ENCODE data around the gene TDG.
"Not testable (repeated sequence)": the region's sequence is repeated elsewhere in the genome, so short reads cannot be mapped to it uniquely, and the experiment has no call there.

The TDG gene

GRCh38 chr12:103962493-103962892 is 3.2 kb upstream of the TDG start:
- no peak for DNase-seq

DNA sequence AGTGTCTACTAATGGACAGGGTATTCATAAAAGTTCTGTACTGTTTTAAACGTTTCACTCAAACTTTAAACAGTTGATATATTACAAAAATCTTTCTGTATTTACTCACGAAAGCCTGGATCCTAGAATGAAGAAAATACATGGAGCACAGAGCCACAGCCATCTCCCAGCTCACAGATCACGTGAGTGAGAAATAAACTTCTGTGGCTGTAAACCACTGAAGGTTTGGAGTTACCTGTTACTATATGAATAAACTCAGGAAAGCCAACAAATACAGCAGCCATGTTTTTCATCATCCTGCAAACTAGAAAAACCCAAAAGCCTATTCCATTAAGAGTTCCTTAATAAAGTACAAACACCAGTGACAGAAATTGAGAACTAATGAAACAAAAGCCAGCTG is 867 bp upstream of the TDG start:
- no peak for DNase-seq

GRCh38 chr12:103965255-103965589 is 450 bp upstream of the TDG start:
- no peak for DNase-seq

- DNase-seq, result no peak
Observed at GRCh38 chr12:103966736-103967135, 1.1 kb downstream of the TDG start.

DNA sequence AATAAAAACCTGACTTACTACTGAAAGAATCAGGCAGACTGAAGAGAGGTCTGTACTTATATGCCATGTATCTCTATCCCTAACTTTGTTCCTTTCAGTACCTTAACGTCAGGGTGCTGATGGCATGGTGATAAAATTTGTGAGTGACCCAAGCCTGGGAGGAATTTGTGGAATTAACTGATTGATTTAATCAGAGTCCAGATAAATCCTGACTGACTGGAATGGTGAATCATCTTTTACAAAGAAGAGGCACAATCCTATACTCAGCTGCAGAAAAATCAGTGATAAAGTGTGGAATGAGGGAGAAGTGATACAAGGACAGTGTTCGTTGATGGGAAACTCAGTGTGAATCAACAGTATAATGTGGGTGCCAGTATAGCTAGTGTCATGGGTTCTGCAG is 3.7 kb downstream of the TDG start:
- no peak for DNase-seq

GRCh38 chr12:103973909-103974308 is 8.2 kb downstream of the TDG start:
- DNase-seq, result no peak

- DNase-seq, result no peak
Observed at GRCh38 chr12:103975368-103975767, 9.7 kb downstream of the TDG start.

- DNase-seq, result no peak
Observed at GRCh38 chr12:103978384-103978982, 12.8 kb downstream of the TDG start.

GRCh38 chr12:103986829-103987228 is 21.2 kb downstream of the TDG start:
- no peak for DNase-seq

DNA sequence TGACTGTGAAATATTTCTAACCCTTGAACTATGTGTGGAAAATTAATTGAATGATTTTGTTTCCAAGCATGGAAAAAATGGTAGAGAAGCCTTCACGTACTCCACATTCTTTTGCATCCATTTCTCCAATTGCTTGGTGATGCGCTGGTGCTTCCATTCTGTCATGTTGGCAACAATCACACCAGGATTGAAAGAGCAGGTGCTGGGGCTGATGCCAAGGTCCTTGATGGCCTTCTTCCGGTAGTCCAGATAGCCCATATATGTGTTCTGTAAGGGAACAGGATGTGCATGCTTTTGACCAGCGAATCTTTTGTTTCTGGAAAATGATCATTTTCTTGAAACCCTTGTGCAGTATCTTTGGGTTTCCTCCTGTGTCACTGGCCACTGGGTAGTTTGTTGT is 28.6 kb downstream of the TDG start:
- no peak for DNase-seq

- DNase-seq, result no peak
Observed at GRCh38 chr12:103996595-103996994, 30.9 kb downstream of the TDG start.

- DNase-seq, result no peak
Observed at GRCh38 chr12:103997286-103997900, 31.7 kb downstream of the TDG start.

GRCh38 chr12:103998976-103999375 is 33.3 kb downstream of the TDG start:
- DNase-seq, result no peak

DNA sequence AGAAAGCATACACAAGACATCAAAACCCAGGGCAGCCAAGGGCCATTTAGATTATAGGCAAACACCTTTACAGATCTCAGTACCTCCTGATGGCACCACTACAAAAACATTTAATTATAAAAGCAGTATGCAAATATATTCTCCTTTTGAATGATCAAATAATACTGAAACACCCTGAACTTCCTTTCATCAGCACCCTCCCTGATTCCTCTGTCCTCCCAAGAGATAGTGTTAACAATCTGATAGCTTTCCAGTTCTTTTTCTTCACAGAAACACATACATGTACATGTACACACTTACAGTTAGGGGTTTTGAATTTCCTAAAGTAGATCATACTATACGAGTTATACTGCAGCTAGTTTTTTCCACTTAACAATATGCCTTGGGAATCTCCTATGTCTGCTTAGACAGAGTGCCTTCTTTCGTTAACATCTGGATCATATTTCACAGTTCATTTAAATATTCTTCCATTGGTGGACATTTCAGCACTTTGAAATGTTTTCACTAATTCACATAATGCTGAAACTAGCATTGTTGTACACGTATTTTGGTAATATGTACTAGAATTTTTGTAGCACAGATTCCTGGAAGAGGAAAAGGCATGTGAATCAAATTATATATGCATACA is 35.2 kb downstream of the TDG start:
- no peak for DNase-seq

DNA sequence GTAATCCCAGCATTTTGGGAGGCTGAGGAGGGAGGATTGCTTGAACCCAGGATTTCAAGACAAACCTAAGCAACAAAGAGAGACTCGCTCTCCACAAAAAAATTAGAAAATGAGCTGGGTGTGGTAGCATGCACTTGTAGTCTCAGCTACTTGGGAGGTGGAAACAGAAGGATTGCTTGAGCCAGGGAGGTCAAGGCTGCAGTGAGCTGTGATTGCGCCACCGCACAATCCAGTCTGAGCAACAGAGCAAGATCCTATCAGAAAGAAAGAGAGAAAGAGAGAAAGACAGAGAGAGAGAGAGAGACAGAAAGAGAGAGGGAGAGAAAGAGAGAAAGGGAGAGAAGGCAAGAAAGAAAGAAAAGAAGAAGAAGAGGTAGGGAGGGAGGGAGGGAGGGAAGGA is 37.0 kb downstream of the TDG start:
- no peak for DNase-seq

GRCh38 chr12:104003596-104003995 is 37.9 kb downstream of the TDG start:
- no peak for DNase-seq

GRCh38 chr12:104006929-104007328 is 41.3 kb downstream of the TDG start:
- no peak for DNase-seq

DNA sequence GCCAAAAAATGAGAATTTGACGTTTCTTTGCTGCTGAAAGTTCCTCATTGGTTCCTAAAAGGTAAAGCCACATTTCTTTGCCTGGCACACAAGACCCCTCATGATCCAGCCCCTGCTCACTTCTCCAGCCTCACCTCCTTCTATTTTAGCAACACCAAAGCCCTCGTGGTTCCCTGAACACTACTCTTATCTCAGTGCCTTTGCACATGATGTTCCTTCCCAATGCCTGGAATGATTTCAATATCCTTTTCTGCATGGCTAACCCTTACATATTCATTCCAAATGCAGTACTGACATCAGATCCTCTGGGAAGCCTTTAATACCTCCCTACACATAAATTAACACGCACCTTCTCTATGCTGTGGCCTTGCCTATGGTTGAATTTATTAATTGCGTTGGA is 44.4 kb downstream of the TDG start:
- DNase-seq, result no peak

- DNase-seq, result no peak
Observed at GRCh38 chr12:104010606-104011169, 45.0 kb downstream of the TDG start.

DNA sequence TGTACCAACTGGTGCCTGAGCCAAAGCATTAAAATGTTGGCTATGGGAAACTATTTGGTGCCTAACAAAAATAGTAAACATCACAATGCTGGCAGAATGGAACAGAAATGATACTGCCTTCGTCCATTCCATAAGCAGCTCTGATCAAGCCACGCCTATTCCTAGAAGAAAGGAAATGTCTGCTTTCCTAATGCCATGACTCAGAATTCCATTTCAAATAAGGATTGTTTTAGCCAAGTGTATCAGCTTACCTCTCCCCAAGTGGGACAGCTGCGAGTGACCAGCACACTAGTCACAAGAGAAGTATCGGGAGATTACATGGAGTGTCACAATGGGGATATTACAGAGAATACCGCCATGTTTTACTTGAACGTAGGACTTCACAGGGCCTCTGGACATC is 45.6 kb downstream of the TDG start:
- no peak for DNase-seq

- DNase-seq, result no peak
Observed at GRCh38 chr12:104012331-104012730, 46.7 kb downstream of the TDG start.

GRCh38 chr12:104021862-104022261 is 56.2 kb downstream of the TDG start:
- DNase-seq, result not testable (repeated sequence)

- DNase-seq, result no peak
Observed at GRCh38 chr12:104022786-104023185, 57.1 kb downstream of the TDG start.

DNA sequence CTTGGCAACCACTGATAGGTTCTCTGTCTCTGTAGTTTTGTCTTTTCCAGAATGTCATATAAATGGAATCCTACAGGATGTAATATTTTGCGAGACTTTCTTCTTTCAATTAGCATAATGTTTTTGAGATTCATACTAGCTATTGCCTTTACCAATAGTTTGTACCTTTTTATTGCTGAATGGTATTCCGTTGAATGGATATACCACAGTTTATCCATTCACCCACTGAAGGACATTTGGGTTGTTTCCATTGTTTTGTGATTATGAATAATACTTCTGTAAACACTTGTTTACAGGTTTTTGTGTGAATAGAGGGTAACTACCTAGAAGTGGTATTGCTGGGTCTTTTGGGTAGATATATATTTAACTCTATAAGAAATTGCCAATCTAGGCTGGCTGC is 58.0 kb downstream of the TDG start:
- DNase-seq, result no peak

DNA sequence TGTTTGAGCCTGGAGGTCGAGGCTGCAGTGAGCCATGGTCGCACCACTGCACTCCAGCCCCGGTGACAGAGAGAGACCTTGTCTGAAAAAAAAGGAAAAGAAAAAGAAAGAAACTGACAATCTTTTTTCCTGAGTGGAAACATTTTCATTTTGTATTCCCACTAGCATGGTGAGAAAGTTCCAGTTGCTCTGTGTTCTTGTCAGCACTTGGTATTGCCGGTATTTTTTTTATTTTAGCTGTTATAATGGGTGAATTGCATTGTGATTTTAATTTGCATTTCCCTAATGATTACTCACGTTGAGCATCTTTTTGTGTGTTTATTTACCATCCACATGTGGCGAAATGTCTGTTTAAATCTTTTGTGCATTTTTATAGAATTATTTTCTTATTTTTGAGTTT is 58.7 kb downstream of the TDG start:
- no peak for DNase-seq
